ENCODE results near the gene PCP2. TPM values are rescaled to one million over a fixed set of nuclear protein-coding genes. Genes with fewer than 3 reads are reported as not detected.

Gene PCP2
- total RNA-seq, 2 donors from 2014 or later: not detected

GRCh38 chr19:7625763-7626372, 7.7 kb downstream of the PCP2 start:
- H3K4me3 ChIP-seq: no peak overlapping the region
- H3K36me3 ChIP-seq: peaks cover 48% of the 10 kb centered on the region
- no peak for DNase-seq (ENCODE audit: low spot score)
- no peak for TF ChIP-seq CTCF (IDR thresholded peaks at IDR 0.05)
- peaks cover 0 to 31% of the 10 kb centered on the region in 2 donors for H3K4me1 ChIP-seq
- H3K27ac ChIP-seq: no peak overlapping the region
- H3K27me3 ChIP-seq: no peaks in the 10 kb centered on the region
- H3K9me3 ChIP-seq: no peaks in the 10 kb centered on the region

GRCh38 chr19:7624810-7625209, 8.7 kb downstream of the PCP2 start:
- no peaks in the 10 kb centered on the region for H3K9me3 ChIP-seq
- TF ChIP-seq CTCF (IDR thresholded peaks at IDR 0.05): no peak
- DNase-seq (ENCODE audit: low spot score): no peak
- peaks cover 58% of the 10 kb centered on the region for H3K36me3 ChIP-seq
- H3K27ac ChIP-seq: no peak overlapping the region
- H3K4me3 ChIP-seq: no peak overlapping the region
- peaks cover 0 to 21% of the 10 kb centered on the region in 2 donors for H3K4me1 ChIP-seq
- H3K27me3 ChIP-seq: no peaks in the 10 kb centered on the region

GRCh38 chr19:7623725-7624603, 9.6 kb downstream of the PCP2 start:
- H3K36me3 ChIP-seq: peaks cover 67% of the 10 kb centered on the region
- H3K27ac ChIP-seq: no peak overlapping the region
- no peak overlapping the region for H3K4me3 ChIP-seq
- no peak for TF ChIP-seq CTCF (IDR thresholded peaks at IDR 0.05)
- H3K27me3 ChIP-seq: no peaks in the 10 kb centered on the region
- no peak for DNase-seq (ENCODE audit: low spot score)
- peaks cover 0 to 20% of the 10 kb centered on the region in 2 donors for H3K4me1 ChIP-seq
- no peaks in the 10 kb centered on the region for H3K9me3 ChIP-seq

- DNase-seq (ENCODE audit: low spot score): no peak
- TF ChIP-seq CTCF (IDR thresholded peaks at IDR 0.05): no peak
- no peak overlapping the region for H3K4me3 ChIP-seq
- no peaks in the 10 kb centered on the region for H3K27me3 ChIP-seq
- H3K27ac ChIP-seq: no peak overlapping the region
- peaks cover 67% of the 10 kb centered on the region for H3K36me3 ChIP-seq
- no peaks in the 10 kb centered on the region for H3K9me3 ChIP-seq
- peaks cover 0 to 12% of the 10 kb centered on the region in 2 donors for H3K4me1 ChIP-seq
These were observed 10.4 kb downstream of the PCP2 start for GRCh38 chr19:7622933-7623685.

GRCh38 chr19:7620442-7621412, 12.8 kb downstream of the PCP2 start:
- DNase-seq (ENCODE audit: low spot score): no peak
- Histone ChIP-seq H3K27ac (no peak overlapping the region), H3K4me1 (no peaks in the 10 kb centered on the region), H3K4me3 (no peak overlapping the region), H3K36me3 (peaks cover 60% of the 10 kb centered on the region), H3K27me3 (no peaks in the 10 kb centered on the region), H3K9me3 (no peaks in the 10 kb centered on the region)
- no peak for TF ChIP-seq CTCF (IDR thresholded peaks at IDR 0.05)

Data from right atrium auricular region (tissue), 2 donors.